Peyer's patch (tissue), 4 donors: ENCODE results near the gene TIFAB.

Experiments used
- POLR2A ChIP-seq, 2 donors: fragments of 450-650 bp; IDR thresholded peaks; one replicate each; pipeline ENCODE4 v1.5.1; 2017; ENCODE audit warnings: antibody characterized with exemption in 2 of 2, mild to moderate bottlenecking in 2 of 2, moderate library complexity in 2 of 2
- TF ChIP-seq, protein P1 (sequence below), 6 experiments: fragments of 450-650 bp in 4 of 6; fragments of 200-600 bp in 2 of 6; sonication (generic) in 1 of 6; IDR thresholded peaks; one replicate each; pipeline ENCODE4 v1.5.1; 2017 to 2019; ENCODE audit warnings: antibody characterized with exemption in 6 of 6, mild to moderate bottlenecking in 3 of 6, moderate library complexity in 1 of 6

DNA sequence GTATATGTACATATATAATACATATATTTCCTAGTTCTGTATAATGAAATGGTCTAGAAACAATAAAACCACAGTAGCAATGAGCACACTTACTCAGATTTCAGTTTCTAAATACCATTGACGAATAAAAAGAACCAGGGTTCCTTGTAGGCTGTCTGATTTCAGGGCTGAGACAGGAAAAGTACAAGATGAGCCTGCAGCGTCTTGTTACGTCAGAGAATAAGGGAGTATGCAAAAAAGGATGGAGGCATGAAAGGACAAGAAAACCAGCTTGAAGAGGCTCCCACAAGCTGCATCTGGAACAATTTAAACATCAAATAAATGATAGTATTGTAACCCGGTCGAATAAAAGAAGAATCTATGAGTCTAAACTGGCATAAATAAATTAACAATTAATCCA, 17.8 kb upstream of the TIFAB start:
- TF ChIP-seq, protein P1, sequence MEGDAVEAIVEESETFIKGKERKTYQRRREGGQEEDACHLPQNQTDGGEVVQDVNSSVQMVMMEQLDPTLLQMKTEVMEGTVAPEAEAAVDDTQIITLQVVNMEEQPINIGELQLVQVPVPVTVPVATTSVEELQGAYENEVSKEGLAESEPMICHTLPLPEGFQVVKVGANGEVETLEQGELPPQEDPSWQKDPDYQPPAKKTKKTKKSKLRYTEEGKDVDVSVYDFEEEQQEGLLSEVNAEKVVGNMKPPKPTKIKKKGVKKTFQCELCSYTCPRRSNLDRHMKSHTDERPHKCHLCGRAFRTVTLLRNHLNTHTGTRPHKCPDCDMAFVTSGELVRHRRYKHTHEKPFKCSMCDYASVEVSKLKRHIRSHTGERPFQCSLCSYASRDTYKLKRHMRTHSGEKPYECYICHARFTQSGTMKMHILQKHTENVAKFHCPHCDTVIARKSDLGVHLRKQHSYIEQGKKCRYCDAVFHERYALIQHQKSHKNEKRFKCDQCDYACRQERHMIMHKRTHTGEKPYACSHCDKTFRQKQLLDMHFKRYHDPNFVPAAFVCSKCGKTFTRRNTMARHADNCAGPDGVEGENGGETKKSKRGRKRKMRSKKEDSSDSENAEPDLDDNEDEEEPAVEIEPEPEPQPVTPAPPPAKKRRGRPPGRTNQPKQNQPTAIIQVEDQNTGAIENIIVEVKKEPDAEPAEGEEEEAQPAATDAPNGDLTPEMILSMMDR (IDR thresholded peaks at IDR 0.05) = no peak
- TF ChIP-seq POLR2A (IDR thresholded peaks at IDR 0.05) = no peak
